Rectal smooth muscle tissue (tissue), 1 donor: ENCODE results near the gene FCHSD1.

Source experiments
- H3K27ac ChIP-seq: one replicate; pipeline ENCODE4 v1.7.0; 2013; ENCODE audit warnings: low read depth, low read length, inconsistent platforms
- H3K27me3 ChIP-seq: one replicate; pipeline ENCODE4 v1.7.0; 2013; ENCODE audit warnings: low read length; ENCODE audit not compliant: control insufficient read depth, insufficient read depth
- H3K36me3 ChIP-seq: one replicate; pipeline ENCODE4 v1.7.0; 2013; ENCODE audit warnings: low read length; ENCODE audit not compliant: control insufficient read depth, insufficient read depth
- H3K4me1 ChIP-seq: one replicate; pipeline ENCODE4 v1.7.0; 2013; ENCODE audit warnings: low read length; ENCODE audit not compliant: control insufficient read depth, insufficient read depth
- H3K4me3 ChIP-seq: one replicate; pipeline ENCODE4 v1.7.0; 2013; ENCODE audit warnings: low read length
- H3K9ac ChIP-seq: one replicate; pipeline ENCODE4 v1.7.0; 2013; ENCODE audit warnings: low read length

FCHSD1 gene

GRCh38 chr5:141668601-141669265, 17.5 kb upstream of the FCHSD1 start:
- Histone ChIP-seq H3K27me3 (no peaks in the 10 kb centered on the region), H3K9ac (no peak overlapping the region), H3K4me3 (no peak overlapping the region), H3K4me1 (no peaks in the 10 kb centered on the region), H3K27ac (no peak overlapping the region), H3K36me3 (no peaks in the 10 kb centered on the region)

GRCh38 chr5:141665995-141666940, 15.1 kb upstream of the FCHSD1 start:
- Histone ChIP-seq H3K4me3 (no peak overlapping the region), H3K36me3 (no peaks in the 10 kb centered on the region), H3K4me1 (no peaks in the 10 kb centered on the region), H3K9ac (no peak overlapping the region), H3K27ac (no peak overlapping the region), H3K27me3 (no peaks in the 10 kb centered on the region)

GRCh38 chr5:141664733-141665461, 13.7 kb upstream of the FCHSD1 start:
- Histone ChIP-seq H3K27ac (no peak overlapping the region), H3K36me3 (no peaks in the 10 kb centered on the region), H3K4me3 (no peak overlapping the region), H3K9ac (no peak overlapping the region), H3K4me1 (no peaks in the 10 kb centered on the region), H3K27me3 (no peaks in the 10 kb centered on the region)

DNA sequence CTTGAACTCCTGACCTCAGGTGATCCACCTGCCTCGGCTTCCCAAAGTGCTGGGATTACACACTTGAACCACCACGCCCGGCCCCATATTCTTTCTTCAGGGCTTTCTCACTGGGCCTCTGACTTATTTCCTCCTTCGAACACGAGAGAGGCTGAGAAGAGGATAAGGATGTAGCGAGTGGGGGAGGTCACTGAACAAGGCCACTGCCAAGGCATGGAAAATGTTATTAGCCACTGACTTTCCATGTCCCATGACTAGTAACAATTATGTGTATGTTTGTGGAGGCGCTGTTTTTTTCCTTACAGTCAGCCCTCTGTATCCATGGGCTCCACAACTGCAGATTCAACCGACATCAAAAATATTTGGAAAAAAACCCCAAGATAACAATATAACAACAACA, 12.3 kb upstream of the FCHSD1 start:
- no peaks in the 10 kb centered on the region for H3K27me3 ChIP-seq
- H3K27ac ChIP-seq = no peak overlapping the region
- H3K4me3 ChIP-seq = no peak overlapping the region
- H3K4me1 ChIP-seq = no peaks in the 10 kb centered on the region
- no peak overlapping the region for H3K9ac ChIP-seq
- H3K36me3 ChIP-seq = no peaks in the 10 kb centered on the region

DNA sequence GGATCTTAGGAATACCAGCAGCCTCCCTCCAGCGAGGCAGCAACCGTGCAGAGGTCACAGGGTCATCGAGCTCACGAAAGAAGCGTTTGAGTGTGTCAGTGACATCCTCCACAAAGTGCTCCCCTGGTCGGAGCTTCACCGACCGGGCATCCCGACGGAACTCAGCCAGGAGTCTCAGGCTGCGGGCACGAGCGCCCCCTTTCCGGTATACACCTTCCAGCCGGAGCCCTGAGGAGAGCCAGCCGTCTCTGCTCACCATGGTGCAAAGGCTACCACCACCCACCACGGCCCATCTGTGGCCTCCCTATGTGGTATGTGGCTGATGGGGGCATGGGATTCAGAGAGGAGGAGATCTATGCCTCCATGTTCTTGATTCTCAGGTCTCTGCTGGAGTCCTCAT, 10.8 kb upstream of the FCHSD1 start:
- Histone ChIP-seq H3K27me3 (no peaks in the 10 kb centered on the region), H3K4me1 (no peaks in the 10 kb centered on the region), H3K4me3 (no peak overlapping the region), H3K36me3 (no peaks in the 10 kb centered on the region), H3K27ac (no peak overlapping the region), H3K9ac (no peak overlapping the region)

GRCh38 chr5:141657937-141658545, 6.8 kb upstream of the FCHSD1 start:
- no peaks in the 10 kb centered on the region for H3K27me3 ChIP-seq
- no peak overlapping the region for H3K9ac ChIP-seq
- no peak overlapping the region for H3K4me3 ChIP-seq
- no peaks in the 10 kb centered on the region for H3K4me1 ChIP-seq
- H3K36me3 ChIP-seq = peaks cover 4% of the 10 kb centered on the region
- no peak overlapping the region for H3K27ac ChIP-seq

- H3K27ac ChIP-seq = no peak overlapping the region
- no peak overlapping the region for H3K4me3 ChIP-seq
- H3K27me3 ChIP-seq = no peaks in the 10 kb centered on the region
- peaks cover 4% of the 10 kb centered on the region for H3K36me3 ChIP-seq
- H3K4me1 ChIP-seq = no peaks in the 10 kb centered on the region
- no peak overlapping the region for H3K9ac ChIP-seq
Measured at GRCh38 chr5:141657404-141657803, 6.2 kb upstream of the FCHSD1 start.

DNA sequence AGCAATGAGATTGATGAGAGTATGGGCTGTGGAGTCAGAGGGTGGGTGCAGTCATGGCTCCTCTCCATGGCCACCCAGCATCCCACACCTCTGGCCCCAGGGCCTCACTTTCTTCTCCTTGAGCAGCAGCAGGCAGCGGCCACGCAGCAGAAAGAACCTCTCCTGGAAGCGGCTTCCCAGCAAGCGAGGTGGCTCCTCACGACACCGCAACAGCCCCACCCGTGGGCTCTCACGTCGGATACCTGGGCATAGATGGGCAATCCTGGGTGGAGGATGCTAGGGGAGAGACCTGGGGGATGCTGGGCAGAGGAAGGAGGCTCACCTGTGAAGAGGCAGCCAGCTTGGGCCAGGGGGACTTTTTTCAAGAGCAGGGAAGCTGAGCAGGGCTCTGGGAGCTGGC, 5.2 kb upstream of the FCHSD1 start:
- no peak overlapping the region for H3K9ac ChIP-seq
- no peak overlapping the region for H3K27ac ChIP-seq
- H3K4me3 ChIP-seq = no peak overlapping the region
- no peaks in the 10 kb centered on the region for H3K27me3 ChIP-seq
- peaks cover 4% of the 10 kb centered on the region for H3K36me3 ChIP-seq
- no peaks in the 10 kb centered on the region for H3K4me1 ChIP-seq

DNA sequence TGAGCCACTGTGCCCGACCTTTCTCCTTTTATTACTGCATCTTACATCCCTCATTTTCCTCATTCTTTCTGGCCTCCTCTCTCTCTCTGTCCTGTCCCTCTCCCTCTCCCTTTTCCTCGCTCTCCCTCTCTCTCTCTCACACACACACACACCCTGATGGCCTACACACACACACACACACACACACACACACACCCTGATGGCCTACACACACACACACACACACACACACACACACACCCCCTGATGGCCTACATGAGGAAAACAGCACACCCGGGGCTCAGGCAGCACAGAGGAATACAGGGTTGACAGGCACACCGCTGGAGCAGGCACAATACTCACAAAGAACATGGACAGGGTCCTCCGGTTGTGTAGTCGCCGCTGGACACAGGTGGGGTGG, 3.8 kb upstream of the FCHSD1 start:
- H3K36me3 ChIP-seq = peaks cover 4% of the 10 kb centered on the region
- no peaks in the 10 kb centered on the region for H3K4me1 ChIP-seq
- H3K27ac ChIP-seq = no peak overlapping the region
- no peak overlapping the region for H3K9ac ChIP-seq
- no peaks in the 10 kb centered on the region for H3K27me3 ChIP-seq
- H3K4me3 ChIP-seq = no peak overlapping the region

DNA sequence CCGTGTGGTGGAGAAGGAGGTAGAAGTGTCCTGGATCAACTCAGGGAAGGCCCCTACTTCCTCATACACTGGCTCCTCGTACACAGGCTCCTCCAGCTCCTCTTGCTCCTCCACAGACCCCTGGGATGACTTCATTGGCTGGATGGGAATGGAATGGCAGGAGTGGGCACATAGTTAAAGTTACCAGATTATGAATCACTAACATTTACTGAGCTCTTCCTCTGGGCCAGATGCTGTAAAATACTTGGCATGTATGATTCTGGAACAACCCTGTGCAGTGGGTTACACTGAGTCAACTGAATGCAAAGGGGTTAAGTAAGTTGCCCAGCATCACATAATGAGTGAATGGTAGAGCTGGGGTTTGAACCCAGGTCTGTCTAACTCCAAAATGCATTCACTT, 3.1 kb upstream of the FCHSD1 start:
- Histone ChIP-seq H3K36me3 (peaks cover 4% of the 10 kb centered on the region), H3K9ac (no peak overlapping the region), H3K27me3 (no peaks in the 10 kb centered on the region), H3K4me1 (no peaks in the 10 kb centered on the region), H3K4me3 (no peak overlapping the region), H3K27ac (no peak overlapping the region)

DNA sequence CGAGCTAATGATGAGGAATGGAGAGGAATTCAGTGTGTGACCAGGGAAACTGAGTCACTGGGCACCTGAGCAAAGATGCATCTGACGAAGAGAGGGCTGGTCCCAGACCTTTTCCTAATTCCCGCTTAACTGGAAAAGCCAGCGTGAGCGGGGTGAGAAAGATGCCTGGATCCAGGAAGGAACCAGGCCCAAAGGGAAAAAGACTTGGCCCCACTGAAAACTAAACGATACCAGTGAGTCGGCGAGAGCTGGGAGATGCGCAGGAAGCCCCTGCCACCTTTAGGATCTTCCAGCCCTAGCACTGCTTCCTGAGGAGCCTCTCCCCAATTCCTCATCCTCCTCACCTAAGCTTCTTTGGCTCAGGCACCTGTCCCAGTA, 499 bp upstream of the FCHSD1 start:
- no peaks in the 10 kb centered on the region for H3K27me3 ChIP-seq
- H3K4me3 ChIP-seq = peak overlapping the region; percentile 72
- no peaks in the 10 kb centered on the region for H3K4me1 ChIP-seq
- H3K36me3 ChIP-seq = peaks cover 7% of the 10 kb centered on the region
- H3K27ac ChIP-seq = no peak overlapping the region
- H3K9ac ChIP-seq = no peak overlapping the region

DNA sequence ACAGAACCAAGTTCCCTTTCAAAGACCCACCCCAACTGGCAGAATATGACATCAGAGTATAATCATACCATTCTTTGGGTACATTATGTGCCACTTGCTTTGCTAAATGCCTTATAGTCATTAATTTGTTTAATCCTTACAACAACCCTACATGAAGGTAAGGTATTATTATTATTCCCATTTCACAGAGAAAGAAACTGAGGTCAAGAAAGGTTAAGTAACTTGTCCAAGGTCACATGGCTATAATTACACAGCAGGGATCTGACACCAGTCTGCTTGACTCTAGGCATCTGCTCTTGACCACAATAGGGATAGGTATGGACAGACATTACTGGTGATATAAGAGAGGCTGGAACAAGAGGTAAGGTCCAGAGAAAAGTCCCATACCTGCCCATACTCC, 1.2 kb downstream of the FCHSD1 start:
- Histone ChIP-seq H3K4me3 (no peak overlapping the region), H3K27me3 (no peaks in the 10 kb centered on the region), H3K36me3 (peaks cover 7% of the 10 kb centered on the region), H3K4me1 (no peaks in the 10 kb centered on the region), H3K9ac (no peak overlapping the region), H3K27ac (no peak overlapping the region)
